COLO668 (cell line): ENCODE data around the gene SLC38A10.

Source experiments
- DNase-seq: peaks from one replicate; lab custom pipeline; 2025; ENCODE audit not compliant: unreplicated experiment; lab: John Stamatoyannopoulos, UW

SLC38A10 gene

DNA sequence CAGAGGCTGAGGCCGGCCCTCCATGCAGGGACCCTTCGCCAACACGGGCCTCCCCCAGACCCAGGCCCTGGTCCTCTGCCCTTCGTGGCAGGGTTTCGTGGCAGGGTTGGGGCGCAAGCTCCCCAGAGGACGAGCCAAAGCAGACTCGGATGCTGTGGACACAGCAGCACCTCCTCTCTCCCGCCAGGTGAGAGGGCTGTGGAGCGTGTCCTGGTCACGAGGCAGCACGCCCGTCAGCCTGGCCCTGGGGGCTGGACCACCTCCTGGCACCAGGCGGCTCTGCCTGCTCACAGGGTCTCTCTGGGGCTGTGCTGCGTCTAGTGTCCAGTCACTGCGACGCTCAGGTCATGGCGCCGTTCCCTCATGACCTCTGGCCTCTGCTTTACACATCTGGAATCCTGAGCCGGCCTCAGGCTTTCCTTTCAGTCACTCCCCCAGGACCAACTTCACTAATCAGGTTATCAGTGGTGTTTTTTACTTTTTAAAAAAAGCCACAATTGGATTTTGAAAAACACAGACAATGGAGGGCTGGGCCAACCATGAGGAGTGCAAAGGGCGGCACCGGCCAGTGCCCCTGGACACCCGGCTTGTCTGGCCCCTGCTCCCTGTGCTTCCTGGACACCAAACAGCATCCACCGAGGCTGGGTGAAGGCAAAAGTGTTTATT is 50.6 kb downstream of the SLC38A10 start:
- DNase-seq, result peak; percentile 1

- DNase-seq, result no peak
These were observed 51.8 kb downstream of the SLC38A10 start for GRCh38 chr17:81243333-81243664.

DNA sequence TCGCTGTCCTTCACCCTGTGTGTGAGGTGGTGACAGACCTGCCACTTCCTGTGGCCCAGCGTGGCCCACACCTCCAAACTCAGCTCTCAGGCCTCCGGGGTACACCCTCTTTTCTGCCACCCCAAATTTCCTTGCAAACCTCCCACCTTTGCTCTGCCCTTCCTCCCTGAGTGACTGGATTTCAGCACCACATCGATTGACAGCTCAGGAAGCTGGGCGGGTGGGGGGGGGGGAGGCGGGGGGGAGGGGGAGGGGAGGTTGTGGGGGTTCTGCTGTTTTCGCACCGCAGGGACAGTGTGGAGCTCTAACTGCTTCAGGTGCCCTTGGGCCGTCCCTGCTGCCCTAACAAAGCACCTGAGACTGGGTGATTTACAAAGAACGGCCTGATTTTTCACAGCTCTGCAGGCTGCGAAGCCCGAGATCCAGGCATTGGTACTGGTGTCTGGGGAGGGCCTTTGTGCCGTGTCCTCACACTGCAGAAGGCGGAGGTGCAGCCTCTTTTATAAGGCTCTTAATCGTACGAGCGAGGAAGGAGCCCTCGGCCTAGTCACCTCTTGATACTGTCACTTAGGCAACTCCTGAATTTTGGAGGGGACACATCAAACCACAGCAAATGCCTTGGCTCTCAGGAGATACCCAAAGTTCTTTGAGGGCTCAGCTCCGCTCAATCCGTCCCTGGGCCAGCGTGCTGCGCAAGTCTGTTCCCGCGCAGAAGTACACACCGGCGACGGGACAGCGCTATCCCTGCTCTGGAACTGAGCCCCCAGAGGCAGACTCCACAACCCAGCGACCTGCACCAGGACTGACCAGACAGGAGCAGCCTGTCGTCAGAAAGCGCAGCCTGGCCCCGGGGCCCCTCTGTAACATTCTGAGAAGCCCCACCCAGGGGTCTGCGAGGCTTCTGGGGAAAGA is 52.4 kb downstream of the SLC38A10 start:
- no peak for DNase-seq

DNA sequence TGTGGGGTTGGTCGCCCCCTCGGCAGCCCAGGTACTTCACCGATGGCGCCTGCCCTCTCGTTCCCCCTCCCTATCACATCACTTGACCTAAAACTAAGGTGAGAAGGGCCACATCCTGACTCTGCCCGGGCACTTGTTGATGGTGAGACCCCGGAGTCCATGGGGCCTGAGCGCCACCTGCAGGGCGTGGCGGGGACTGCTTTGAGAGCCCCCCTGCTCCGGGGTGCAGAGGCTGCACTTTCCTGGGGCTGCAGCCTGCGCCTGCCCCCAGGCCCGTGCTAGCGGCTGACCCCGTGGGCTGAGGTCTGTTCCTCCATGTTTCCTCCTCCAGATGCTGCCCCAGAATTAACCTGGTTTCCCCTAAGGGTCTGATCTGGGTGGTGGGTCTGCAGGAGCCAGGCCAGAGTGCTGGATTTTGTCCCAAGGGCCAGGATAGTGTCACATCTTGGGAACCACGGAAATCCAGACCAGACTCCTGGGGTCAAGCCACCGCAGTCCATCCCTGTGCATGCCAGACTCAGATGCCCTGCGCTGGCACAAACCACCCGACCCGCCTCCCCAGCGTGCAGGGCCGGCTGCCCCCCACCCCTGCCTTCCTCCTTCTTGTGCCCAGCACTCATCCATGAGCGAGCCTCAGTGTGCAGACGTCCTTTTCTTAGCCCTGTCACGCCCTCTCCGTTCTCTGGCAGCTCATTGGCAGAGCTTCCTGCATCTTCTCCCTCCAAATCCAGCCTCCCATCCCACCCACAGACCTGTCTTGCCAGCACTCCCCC is 53.3 kb downstream of the SLC38A10 start:
- peak; percentile 40 for DNase-seq

DNA sequence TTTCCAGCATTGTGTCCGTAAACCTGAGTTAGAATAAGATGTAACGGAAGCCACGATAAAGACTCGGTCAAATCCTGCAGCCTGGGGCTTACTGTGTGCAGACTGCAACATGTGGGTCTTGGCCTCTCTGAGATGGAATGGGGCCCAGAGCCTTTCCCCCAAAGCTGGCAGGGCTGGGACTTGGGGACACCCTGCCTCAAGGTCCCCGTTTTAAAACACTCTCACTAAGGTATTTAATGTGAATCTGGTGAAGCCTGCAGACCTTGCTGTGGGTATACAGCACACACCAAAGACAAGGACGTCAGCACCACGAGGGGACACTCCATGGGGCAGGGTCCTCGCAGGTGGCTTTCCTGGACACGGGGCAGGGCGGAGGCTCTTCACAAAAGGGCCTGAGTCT is 53.9 kb downstream of the SLC38A10 start:
- DNase-seq, result no peak

DNA sequence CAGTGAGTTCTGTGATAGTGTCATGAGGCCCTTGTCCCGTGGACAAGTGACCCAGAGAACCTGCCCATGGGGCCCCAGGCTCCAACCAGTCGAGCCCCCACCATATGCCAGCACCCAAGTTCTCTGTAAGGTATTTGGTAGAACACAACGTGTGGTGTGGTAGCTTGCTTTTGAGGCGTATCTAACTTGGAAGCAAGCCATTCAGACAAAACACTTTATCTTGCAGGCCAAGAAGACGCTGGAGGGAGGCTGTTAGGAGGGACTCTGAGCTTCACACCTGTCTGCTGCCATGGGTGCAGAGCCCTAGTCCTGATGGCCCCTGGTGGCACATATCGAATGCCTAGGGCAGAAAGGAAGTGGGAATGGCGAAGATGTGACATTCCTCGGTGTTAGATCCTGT is 54.3 kb downstream of the SLC38A10 start:
- DNase-seq, result no peak

DNA sequence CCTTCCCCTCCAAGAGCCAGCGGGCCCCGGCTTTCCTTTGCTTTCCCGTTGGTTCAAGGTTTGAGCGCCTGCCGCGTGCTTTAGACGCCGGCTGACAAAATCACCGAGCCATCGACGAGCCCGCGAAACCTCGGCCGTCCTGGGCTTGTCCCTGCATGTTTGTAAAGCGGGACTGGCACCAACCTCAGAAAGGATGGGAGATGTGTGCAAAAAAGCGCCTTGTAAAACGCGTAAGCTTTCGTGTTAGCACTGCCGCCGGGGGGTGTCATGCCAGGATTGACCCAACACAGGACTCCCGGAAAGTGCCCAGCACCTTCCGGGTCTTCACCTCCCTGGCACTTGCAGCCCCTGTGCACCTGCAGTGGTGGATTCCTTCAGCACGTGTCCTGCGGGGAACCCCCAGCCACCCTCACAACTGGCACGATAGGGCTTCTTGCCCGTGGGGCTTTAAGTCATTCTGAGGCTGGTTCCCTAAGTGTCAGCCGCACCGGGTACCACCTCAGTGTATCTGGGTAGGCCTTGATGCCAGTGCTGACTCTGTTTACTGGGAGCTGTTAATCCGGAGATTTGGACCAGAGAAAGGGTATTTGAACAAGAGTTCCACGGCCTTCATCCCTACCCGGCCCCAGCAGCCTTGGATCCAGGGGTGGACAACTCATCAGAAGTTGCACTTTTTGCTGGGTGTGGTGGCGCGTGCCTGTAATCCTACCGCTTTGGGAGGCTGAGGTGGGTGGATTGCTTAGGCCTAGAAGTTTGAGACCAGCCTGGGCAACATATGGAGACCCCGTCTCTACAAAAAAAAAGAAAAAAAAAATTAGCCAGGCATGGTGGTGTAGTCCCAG is 55.2 kb downstream of the SLC38A10 start:
- DNase-seq, result peak; percentile 36

DNA sequence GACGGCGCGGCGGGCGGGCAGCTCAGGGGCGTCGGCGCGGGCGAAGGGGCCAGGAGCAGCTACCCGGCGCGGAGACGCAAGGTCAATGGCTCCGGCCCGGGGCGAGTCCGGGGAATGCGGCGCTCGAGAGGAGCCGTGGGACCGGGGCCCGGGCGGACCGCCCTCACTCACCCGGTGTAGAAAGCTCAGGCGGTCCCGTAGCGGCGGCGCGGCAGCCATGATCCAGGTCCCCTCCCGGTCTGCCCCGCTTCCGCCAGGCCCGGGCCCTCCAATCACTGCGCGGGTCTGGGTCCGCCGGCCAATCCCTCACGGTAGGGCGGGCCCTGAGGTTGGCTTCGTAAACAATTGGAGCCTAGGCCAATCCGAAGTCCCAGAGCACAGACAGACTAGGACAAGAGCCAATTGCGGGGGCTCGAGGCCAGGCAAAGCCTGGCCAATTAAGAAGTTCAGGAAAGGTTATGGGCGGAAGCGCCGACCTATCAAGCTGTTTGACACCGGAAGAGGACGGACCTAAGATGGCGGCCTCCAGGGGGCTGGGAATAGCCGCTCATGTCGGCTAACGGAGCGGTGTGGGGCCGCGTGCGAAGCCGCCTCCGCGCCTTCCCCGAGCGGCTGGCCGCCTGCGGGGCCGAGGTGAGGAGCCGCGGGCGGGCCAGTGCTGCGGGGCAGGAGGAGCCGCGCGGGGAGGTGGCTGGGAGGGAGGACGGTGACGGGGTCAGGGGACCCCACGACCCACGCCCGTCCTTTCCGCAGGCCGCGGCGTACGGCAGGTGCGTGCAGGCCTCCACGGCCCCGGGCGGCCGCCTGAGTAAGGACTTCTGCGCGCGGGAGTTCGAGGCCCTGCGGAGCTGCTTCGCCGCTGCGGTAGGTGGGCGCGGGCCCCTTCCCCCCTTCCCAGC is 56.0 kb downstream of the SLC38A10 start, which contains the start of the genes NDUFAF8 and TEPSIN:
NDUFAF8 (plus strand) TSS at position 504 of the 899 bp plus-strand sequence; CDS start at position 550, 46 bp downstream.
TEPSIN (minus strand) TSS at position 241 of the 899 bp plus-strand sequence; CDS start at position 219, 22 bp downstream.
- DNase-seq, result peak; percentile 93

DNA sequence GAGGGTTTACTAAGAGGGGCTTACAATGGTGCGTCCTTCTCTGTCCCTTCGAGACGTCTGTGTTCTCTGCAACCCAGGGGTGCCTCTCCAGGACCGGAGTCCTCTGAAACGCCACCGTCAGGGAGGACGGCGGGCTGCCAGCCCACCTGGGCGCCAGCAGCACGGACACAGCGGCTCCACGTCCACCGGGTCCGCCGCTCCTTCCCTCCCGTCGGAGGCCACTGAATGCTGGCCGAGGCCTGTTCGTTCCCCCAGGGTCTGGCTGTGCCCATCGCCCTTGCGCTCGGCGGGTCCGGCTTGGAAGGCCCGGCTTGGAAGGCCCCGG is 56.7 kb downstream of the SLC38A10 start:
- DNase-seq, result no peak

DNA sequence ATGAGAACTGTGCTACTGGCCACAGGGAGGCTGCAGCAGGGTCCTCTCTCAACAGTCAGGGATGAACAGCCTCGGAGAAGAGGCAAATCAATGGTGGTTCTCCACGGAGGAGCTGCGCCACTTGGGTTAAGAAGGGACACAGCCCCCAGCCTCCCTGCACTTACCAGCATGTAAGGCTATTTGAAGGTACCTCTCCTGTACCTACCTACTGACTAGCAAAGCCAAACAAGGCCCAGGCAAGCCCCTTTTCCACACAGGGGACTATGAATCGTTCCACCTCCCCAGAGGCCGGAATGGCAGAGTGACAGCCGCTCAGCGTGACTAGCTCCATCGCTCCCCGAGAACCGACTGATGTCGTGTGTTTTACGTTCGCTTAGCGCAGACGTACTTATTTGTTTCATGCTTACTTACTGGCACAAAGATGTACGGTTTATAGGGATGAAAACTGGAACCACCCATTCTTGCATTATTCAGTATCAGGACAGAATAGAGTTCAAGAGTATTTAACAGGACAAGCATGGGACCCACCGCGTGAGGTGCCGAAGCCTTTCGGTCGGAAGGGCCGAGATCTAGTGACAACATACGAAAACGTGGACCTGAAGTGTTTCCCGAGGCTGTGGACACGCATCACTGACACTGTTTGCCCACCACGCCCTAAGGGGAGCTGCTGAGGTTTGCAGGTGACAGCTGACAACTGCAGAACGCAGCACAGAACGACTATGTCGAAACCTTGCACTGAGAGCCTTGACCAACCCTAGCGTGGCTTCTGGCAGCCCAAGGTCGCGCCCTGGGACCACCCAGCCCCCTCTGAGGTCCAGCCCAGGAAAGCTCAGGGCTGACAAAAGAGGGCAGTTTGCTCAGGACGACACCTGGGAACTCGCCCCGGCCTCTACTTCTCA is 57.3 kb downstream of the SLC38A10 start:
- peak; percentile 74 for DNase-seq

DNA sequence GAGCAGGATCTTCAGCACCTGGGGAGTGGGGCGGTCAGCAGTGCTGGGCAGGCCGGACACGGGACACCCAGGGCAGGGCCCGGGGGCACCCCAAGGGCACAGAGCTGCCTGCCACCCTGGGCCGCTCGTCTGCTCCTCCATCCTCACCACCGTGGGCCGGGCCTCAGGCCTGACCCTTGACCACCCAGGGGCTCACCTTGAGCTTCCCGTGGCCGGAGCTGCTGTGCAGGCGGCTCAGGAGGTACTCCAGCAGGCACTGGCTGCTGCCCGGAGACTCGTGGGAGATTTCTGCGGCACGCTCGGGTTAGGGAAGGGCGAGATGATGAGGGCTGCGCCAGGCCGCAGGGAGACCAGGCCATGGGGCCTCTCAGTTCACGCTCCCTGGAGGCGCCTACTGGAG is 58.3 kb downstream of the SLC38A10 start:
- DNase-seq, result no peak

- DNase-seq, result no peak
These were observed 59.0 kb downstream of the SLC38A10 start for GRCh38 chr17:81235822-81236740.

- DNase-seq, result no peak
These were observed 59.9 kb downstream of the SLC38A10 start for GRCh38 chr17:81234940-81235821.

GRCh38 chr17:81234506-81234855 is 60.6 kb downstream of the SLC38A10 start:
- DNase-seq, result no peak

DNA sequence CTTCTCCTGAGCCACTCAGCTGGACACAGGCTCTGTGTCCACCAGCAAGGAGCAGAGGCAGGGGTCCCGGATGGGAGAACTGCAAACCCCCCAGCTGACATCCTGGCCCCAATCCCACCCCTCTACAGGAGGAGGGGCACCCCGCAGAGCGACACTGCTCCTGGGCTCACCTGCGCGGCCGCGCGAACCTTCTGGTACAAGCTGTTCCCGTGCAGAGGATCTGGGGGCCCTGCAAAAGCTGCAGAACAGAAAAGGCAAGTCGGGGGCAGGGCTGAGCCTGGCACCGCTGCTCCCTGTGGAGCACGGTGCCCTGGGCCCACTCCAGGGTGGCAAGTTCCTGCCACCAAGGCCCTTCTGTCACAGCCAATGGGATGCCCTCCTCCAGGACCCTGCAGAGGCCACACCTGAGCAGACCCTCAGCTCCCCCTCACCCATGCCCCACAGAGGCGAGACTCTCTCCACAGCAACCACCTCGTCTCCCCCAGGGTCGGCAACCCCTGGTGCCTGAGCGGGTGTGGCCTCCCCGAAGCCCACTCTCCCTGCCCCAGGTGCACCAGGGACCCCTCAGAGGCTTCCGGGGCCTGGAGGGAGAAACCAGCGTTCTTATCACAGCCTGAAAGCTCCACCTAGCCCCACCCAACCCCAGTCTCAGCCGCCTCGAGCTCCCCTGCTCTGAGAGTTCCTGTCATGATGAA is 61.1 kb downstream of the SLC38A10 start:
- no peak for DNase-seq

DNA sequence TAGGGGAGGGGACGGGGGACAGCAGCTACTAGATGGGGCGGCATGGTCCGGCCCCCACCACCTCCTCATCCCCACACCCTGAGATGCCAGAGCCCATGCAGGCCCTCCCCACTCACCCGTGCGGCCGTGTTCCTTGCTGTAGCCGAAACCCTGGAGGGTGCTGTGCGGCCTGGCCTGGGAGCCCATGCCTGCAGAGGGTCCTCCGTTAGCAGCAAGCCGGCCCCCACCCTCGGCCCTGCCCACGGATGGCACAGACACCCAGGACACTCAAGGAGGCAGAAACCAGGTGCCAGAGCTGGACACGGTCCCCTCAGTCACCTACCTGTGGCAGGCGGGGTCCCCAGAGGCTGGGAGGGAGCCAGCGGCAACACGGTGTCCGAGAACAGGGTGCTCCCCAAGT is 61.8 kb downstream of the SLC38A10 start:
- DNase-seq, result no peak
